SU-DHL-6 (cell line): ENCODE results near the gene PRKCZ.

ENCODE experiments used
- CTCF ChIP-seq: fragments of 200-600 bp; sonication (generic); IDR thresholded peaks from one replicate; pipeline ENCODE4 v1.5.1; 2017; ENCODE audit warnings: antibody characterized with exemption, mild to moderate bottlenecking, low read length, moderate library complexity; ENCODE audit not compliant: insufficient read depth, poor library complexity, severe bottlenecking
- EZH2phosphoT487 ChIP-seq: fragments of 200-600 bp; sonication (generic), shearing (Covaris generic); conservative IDR thresholded peaks from 2 replicates; pipeline ENCODE4 v1.6.1; 2018; ENCODE audit warnings: mild to moderate bottlenecking, antibody characterized with exemption, low read length, moderate library complexity, mixed read lengths

DNA sequence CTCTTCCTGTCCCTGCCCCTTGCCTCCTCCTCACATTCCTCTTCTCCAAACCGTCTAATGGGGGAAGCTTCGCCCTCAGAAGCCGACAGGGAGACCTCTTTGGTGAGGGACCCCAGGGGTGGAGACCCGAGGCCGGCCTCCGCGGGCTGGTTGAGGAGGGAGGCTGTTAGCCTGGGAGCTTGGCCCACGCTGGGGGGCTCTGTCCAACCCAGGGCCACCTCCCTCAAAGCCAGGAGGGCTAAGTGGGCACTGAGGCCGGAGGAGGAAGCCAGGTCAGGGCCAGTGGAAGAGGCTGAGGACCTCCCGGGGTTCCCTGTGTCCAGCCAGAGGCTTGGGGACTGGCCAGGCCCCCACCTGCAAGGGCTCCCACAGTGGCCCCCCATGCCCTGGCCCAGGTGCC lies 25.8 kb upstream of the PRKCZ start:
- no peak for TF ChIP-seq CTCF
- TF ChIP-seq EZH2phosphoT487: no peak
